Upper lobe of left lung (tissue), 6 donors: Measurements from ENCODE around the gene CELSR1. TPM values are rescaled to one million over a fixed set of nuclear protein-coding genes. Genes with fewer than 3 reads are reported as not detected.

Experiments used
- ATAC-seq, 2 donors: fragments of 200-7000 bp; cut with Tn5 transposase; one replicate each; pipeline ENCODE4 v1.9.1; 2022; ENCODE audit warnings: mild to moderate bottlenecking in 2 of 2, moderate library complexity in 2 of 2; ENCODE audit not compliant: low FRiP score in 2 of 2
- DNase-seq, 2 donors: peaks; one replicate each; pipeline ENCODE4 v3.0.0-alpha.2; 2019 to 2020
- H3K27ac ChIP-seq, 4 donors: fragments of 200-600 bp; sonication (generic); one replicate each; pipeline ENCODE4 v1.5.1; 2016 to 2019
- H3K27me3 ChIP-seq, 4 donors: fragments of 200-600 bp; sonication (generic); one replicate each; pipeline ENCODE4 v1.5.1; 2017 to 2019
- H3K36me3 ChIP-seq, 4 donors: fragments of 200-600 bp; sonication (generic); one replicate each; pipeline ENCODE4 v1.5.1; 2016 to 2019
- H3K4me1 ChIP-seq, 4 donors: fragments of 200-600 bp; sonication (generic); one replicate each; pipeline ENCODE4 v1.5.1; 2018 to 2019
- H3K4me3 ChIP-seq, 4 donors: fragments of 200-600 bp; sonication (generic); one replicate each; pipeline ENCODE4 v1.5.1; 2017 to 2019; ENCODE audit warnings: mild to moderate bottlenecking in 2 of 4, moderate library complexity in 1 of 4
- H3K9me3 ChIP-seq, 4 donors: fragments of 200-600 bp; sonication (generic); one replicate each; pipeline ENCODE4 v1.5.1; 2018 to 2019
- CTCF ChIP-seq, 6 experiments: fragments of 450-650 bp in 4 of 6; fragments of 200-600 bp in 2 of 6; sonication (generic) in 2 of 6; IDR thresholded peaks; one replicate each; pipeline ENCODE4 v1.5.1; 2016 to 2019; ENCODE audit warnings: antibody characterized with exemption in 6 of 6
- EP300 ChIP-seq, 4 donors: sonication (generic); formaldehyde crosslinking; IDR thresholded peaks; one replicate each; pipeline ENCODE4 v1.5.1; 2017; ENCODE audit warnings: antibody characterized with exemption in 4 of 4, control low read depth in 2 of 4
- POLR2A ChIP-seq, 4 donors: fragments of 450-650 bp; IDR thresholded peaks; one replicate each; pipeline ENCODE4 v1.5.1; 2016 to 2017; ENCODE audit warnings: antibody characterized with exemption in 4 of 4, mild to moderate bottlenecking in 2 of 4
- POLR2AphosphoS5 ChIP-seq, 2 donors: sonication (generic); formaldehyde crosslinking; IDR thresholded peaks; one replicate each; pipeline ENCODE4 v1.5.1; 2017; ENCODE audit warnings: antibody characterized with exemption in 2 of 2
- WGBS, 2 donors: methylation state at CpG; one replicate each; pipeline ENCODE4 v1.1.5; 2017 to 2018; 5-methylcytosine and 5-hydroxymethylcytosine counted together
- total RNA-seq, 6 donors: library from RNA; depleted of rRNA in 4 of 6; stranded (reverse); fragments of >200 nt in 4 of 6; gene quantifications; one replicate each; pipeline versions ENCODE4 v1.1.0 to v1.2.1, GENCODE V29; 2016 to 2021
- donor health status: DM: no; HTN: no; CAD: no; lungs with moderate emphysema.
- donor health status: DM: no; HTN: yes; CAD: no; lungs with severe emphysema.

Gene CELSR1
- total RNA-seq, 6 donors from 2014 or later = 45.1 to 145 (median 80.1) TPM

DNA sequence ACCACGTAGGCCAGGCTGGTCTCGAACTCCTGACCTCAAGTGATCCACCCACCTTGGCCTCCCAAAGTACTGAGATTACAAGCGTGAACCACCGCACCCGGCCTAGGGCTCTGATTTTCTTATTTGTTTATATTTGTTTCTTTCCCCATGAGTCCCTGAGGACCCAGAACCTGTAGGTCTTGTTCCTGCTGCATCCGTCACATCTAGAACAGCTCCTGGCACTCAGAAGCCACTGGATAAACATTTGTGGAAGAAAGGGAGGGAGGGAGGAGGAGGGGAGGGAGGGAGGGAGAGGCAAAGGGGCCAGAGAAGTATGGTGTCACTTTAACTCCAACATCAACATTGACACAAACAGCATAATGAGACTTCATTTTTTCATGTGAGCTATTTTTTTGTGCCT, 67.7 kb downstream of the CELSR1 start:
- no peak for ATAC-seq
- TF ChIP-seq CTCF (IDR thresholded peaks at IDR 0.05) (no peak), EP300 (IDR thresholded peaks at IDR 0.05) (no peak), POLR2A (IDR thresholded peaks at IDR 0.05) (no peak), POLR2AphosphoS5 (IDR thresholded peaks at IDR 0.05) (no peak)
- Histone ChIP-seq H3K4me1 (peaks cover 11 to 23% (median 14%) of the 10 kb centered on the region in 4 donors), H3K27ac (no peak overlapping the region), H3K9me3 (no peaks in the 10 kb centered on the region), H3K4me3 (no peak overlapping the region), H3K27me3 (no peaks in the 10 kb centered on the region), H3K36me3 (no peaks in the 10 kb centered on the region)
- WGBS, 2 donors = 59 to 64% methylated on average over 6 of the region's 6 CpGs
- peak in 1 of 2 donors; percentile 68 for DNase-seq

DNA sequence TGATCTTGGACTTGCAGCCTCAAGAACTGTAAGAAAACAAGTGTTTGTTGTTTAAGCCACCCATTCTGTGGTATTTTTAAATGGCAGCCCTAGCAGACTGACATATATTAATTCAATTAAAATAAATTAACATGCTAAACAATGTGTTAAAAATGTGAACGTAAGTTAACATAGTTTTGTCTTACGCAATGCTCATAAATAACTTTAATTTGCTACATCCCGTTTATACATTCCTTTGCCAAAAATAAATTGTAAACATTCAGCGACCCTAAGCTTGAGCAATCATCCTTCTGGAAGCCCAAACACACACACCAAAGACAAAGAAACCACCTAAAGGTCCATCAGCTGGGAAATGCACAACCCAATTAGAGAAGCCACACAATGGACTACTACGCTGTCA, 70.4 kb downstream of the CELSR1 start:
- H3K27ac ChIP-seq = peak overlapping the region in 1 of 4 donors; percentile 67
- H3K36me3 ChIP-seq = no peaks in the 10 kb centered on the region
- no peaks in the 10 kb centered on the region for H3K27me3 ChIP-seq
- no peaks in the 10 kb centered on the region for H3K9me3 ChIP-seq
- H3K4me3 ChIP-seq = no peak overlapping the region
- no peak for DNase-seq
- H3K4me1 ChIP-seq = peaks cover 11 to 25% (median 16%) of the 10 kb centered on the region in 4 donors
- WGBS, 2 donors = 41 to 55% methylated on average over 5 of the region's 5 CpGs
- no peak for TF ChIP-seq POLR2A (IDR thresholded peaks at IDR 0.05)
- no peak for TF ChIP-seq CTCF (IDR thresholded peaks at IDR 0.05)
- TF ChIP-seq EP300 (IDR thresholded peaks at IDR 0.05) = no peak
- no peak for TF ChIP-seq POLR2AphosphoS5 (IDR thresholded peaks at IDR 0.05)
- ATAC-seq = no peak

DNA sequence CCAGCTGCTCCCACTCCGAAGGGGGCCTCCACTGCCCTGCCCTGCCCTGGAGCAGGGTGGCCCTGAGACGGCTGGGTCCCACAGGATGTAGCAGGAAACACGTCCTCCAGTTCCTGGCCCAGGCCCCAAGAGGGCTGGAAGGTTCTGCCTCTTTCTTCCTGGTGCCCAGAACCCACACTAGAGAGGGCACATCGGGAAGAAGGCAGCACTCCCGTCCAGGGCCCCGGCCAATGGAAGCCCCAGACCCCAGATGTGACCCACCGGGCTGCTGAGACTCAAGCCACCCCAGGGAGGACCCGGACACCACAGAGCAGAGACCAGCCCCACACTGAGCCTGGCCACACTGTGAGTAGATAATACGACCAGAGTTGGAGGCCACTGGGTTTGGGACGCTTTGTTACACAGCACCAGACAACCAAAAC, 71.2 kb downstream of the CELSR1 start:
- Histone ChIP-seq H3K4me1 (peaks cover 11 to 25% (median 16%) of the 10 kb centered on the region in 4 donors), H3K4me3 (no peak overlapping the region), H3K9me3 (no peaks in the 10 kb centered on the region), H3K36me3 (no peaks in the 10 kb centered on the region), H3K27me3 (no peaks in the 10 kb centered on the region), H3K27ac (peak overlapping the region; percentile 44 to 73 (median 58))
- 71 to 73% methylated on average over 9 to 10 of the region's 10 CpGs for WGBS, 2 donors
- DNase-seq = peak in 1 of 2 donors; percentile 56
- ATAC-seq = no peak
- TF ChIP-seq EP300 (IDR thresholded peaks at IDR 0.05) = no peak
- no peak for TF ChIP-seq CTCF (IDR thresholded peaks at IDR 0.05)
- no peak for TF ChIP-seq POLR2AphosphoS5 (IDR thresholded peaks at IDR 0.05)
- no peak for TF ChIP-seq POLR2A (IDR thresholded peaks at IDR 0.05)

- Histone ChIP-seq H3K27me3 (no peaks in the 10 kb centered on the region), H3K9me3 (no peaks in the 10 kb centered on the region), H3K4me3 (no peak overlapping the region), H3K36me3 (no peaks in the 10 kb centered on the region), H3K4me1 (peaks cover 11 to 24% (median 16%) of the 10 kb centered on the region in 4 donors), H3K27ac (peak overlapping the region; percentile 44 to 73 (median 58))
- ATAC-seq = peak; percentile 12 to 69
- TF ChIP-seq POLR2AphosphoS5 (IDR thresholded peaks at IDR 0.05) (no peak), POLR2A (IDR thresholded peaks at IDR 0.05) (no peak), EP300 (IDR thresholded peaks at IDR 0.05) (no peak), CTCF (IDR thresholded peaks at IDR 0.05) (no peak)
- peak in 1 of 2 donors; percentile 72 for DNase-seq
- WGBS, 2 donors = 46 to 68% methylated on average over 7 to 12 of the region's 12 CpGs
Observed at GRCh38 chr22:46465793-46466192, 71.6 kb downstream of the CELSR1 start.

DNA sequence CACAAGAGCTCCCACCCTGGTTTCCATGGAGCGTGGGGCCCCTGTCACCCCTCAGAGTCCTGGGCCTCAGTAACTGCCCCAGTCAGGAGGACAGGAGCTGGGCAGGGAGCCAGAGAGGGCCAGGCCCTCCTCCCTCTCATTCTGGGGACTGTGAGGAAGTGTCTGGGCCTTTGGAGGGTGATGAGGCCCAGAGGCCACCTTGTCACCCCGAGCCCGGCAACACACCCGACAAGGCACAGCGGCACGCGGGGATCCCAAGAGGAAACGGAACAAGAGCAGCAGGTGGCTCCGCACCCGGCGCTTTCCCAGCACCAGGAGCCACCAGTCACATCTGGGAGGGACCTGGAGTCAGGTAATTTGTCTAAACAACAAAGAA, 72.1 kb downstream of the CELSR1 start:
- Histone ChIP-seq H3K4me3 (no peak overlapping the region), H3K36me3 (no peaks in the 10 kb centered on the region), H3K9me3 (no peaks in the 10 kb centered on the region), H3K27ac (peak overlapping the region; percentile 44 to 73 (median 58)), H3K4me1 (peaks cover 11 to 20% (median 16%) of the 10 kb centered on the region in 4 donors), H3K27me3 (no peaks in the 10 kb centered on the region)
- peak; percentile 59 to 67 for DNase-seq
- WGBS, 2 donors = 30 to 44% methylated on average over 8 to 11 of the region's 11 CpGs
- TF ChIP-seq POLR2AphosphoS5 (IDR thresholded peaks at IDR 0.05) (no peak), CTCF (IDR thresholded peaks at IDR 0.05) (no peak), POLR2A (IDR thresholded peaks at IDR 0.05) (no peak), EP300 (IDR thresholded peaks at IDR 0.05) (no peak)
- ATAC-seq = peak in 1 of 2 donors; percentile 18
